GM23338 (cell line): ENCODE measurements around the gene CIC.

Source experiments
- CREB1 ChIP-seq: fragments of 250-450 bp; sonication (Bioruptor Pico); IDR thresholded peaks from 2 replicates; pipeline ENCODE4 v1.5.0; 2020; ENCODE audit warnings: low read depth, mild to moderate bottlenecking, moderate library complexity
- CTCF ChIP-seq, 2 experiments: fragments of 200-600 bp in 1 of 2; sonication (generic) in 1 of 2; conservative IDR thresholded peaks; 2 replicates each; pipeline versions ENCODE4 v1.5.1 to v1.6.1; 2016 to 2017; ENCODE audit warnings: antibody characterized with exemption in 2 of 2, low read depth in 2 of 2, mild to moderate bottlenecking in 2 of 2, moderate library complexity in 1 of 2
- EZH2phosphoT487 ChIP-seq: fragments of 200-600 bp; sonication (generic); IDR thresholded peaks from one replicate; pipeline ENCODE4 v1.8.1; 2018; ENCODE audit warnings: antibody characterized with exemption; ENCODE audit not compliant: unreplicated experiment
- POLR2AphosphoS5 ChIP-seq: IDR thresholded peaks from 2 replicates; pipeline ENCODE4 v1.6.1; 2016; ENCODE audit warnings: antibody characterized with exemption, low read depth

DNA sequence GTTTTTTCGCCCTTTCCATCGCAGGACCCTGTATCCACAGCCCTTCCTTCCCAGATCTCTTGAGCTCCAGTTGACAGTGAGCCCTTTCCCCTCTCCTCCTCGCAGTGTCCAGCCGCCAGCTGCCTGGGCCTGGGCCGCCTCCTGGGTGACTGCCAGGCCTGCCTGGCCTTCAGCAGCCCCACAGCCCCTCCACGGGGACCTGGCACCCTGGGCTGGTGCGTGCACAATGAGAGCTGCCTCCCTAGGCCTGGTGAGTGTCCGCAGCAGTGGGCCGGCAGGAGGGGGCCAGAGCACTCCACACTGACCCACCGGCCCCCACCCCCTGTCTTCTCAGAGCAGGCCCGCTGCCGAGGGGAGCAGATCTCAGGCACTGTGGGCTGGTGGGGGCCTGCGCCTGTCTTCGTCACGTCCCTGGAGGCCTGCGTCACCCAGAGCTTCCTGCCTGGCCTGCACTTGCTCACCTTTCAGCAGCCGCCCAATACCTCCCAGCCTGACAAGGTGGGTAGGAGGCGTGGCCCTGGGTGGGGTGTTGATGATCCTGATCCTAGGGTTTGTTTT is 75.4 kb downstream of the CIC start:
- no peak for TF ChIP-seq CTCF (conservative IDR thresholded peaks at IDR 0.05; ENCODE audit: low read depth in 2 of 2)
- no peak for TF ChIP-seq POLR2AphosphoS5
- TF ChIP-seq CREB1 (CRISPR knock-in tag): no peak
- TF ChIP-seq EZH2phosphoT487: no peak
